Middle frontal gyrus (tissue), 1 donor: Measurements from ENCODE around the gene NCKIPSD.

ENCODE experiments used
- DNase-seq: peaks from one replicate; pipeline ENCODE4 v3.0.0-alpha.2; 2015; ENCODE audit warnings: low spot score; ENCODE audit errors: extremely low spot score

Gene NCKIPSD

DNA sequence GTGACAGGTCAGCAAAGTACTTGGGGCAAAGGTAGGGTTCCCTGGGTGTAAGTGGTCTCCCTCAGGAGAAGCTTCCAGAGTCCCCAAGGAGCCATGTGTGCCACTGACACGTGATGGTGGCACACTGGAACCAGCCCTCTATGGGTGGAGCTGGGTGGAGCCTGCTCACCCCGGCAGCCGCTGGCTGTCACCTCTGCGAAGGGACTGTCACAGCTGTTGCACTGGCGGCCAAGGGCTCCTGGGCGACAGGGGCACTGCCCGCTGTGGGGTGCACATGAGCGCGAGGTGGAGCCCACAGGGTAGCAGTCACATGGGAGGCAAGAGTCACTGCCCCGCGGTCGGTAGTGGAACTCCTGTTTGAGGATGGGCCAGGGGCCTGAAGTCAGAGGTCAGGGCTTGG, 35.0 kb downstream of the NCKIPSD start:
- DNase-seq = no peak

DNA sequence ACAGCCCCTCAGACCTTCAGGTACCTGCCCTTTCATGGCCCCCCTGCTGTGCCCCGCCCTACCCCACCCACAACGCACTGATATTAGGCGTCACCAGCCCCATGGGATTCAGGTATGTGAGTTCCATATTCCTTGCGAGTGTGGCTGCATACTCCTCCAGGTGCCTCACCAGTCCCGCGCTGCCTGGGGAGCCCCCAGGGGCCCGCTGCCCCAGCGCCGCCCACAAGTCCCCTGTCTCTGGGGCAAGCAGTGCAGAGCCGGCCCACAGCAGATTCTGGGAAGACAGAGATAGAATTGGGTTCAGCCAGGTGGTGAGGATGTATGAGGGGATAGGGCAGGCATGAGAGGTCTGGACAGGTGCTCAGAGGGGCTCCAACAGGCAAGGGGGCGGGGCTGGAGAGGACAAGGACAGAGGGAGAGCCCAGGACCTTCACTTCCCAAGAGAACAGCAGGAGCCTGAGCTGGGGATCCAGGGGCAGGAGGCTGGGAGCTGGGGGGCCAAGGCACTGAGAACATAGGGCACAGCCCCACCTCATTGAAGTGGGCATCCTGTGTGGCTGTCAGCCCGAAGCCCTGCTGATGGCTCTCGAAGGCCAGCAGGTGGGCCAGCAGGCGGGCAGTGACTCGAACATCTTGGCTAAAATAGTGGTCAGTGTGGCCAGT, 37.4 kb downstream of the NCKIPSD start:
- DNase-seq = no peak

DNA sequence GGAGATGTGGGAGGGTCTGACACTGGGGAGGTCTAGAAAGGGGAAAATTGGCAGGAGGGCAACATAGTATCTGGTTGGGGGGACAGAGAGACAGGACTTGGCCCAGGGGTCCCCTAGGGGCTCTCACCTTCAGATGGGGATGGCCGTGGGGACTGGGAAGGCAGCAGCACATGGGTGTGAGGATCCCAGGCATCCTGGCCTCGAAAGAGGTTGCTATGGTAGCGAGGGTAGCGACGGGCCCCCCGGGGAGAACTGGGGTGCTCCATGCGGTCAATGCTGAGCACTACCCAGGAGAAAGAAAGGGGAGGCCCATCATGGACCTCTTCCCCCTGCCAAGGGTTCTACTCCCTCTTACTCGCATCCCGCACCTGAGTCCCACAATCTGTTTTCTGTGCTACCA, 38.0 kb downstream of the NCKIPSD start:
- DNase-seq = no peak

DNA sequence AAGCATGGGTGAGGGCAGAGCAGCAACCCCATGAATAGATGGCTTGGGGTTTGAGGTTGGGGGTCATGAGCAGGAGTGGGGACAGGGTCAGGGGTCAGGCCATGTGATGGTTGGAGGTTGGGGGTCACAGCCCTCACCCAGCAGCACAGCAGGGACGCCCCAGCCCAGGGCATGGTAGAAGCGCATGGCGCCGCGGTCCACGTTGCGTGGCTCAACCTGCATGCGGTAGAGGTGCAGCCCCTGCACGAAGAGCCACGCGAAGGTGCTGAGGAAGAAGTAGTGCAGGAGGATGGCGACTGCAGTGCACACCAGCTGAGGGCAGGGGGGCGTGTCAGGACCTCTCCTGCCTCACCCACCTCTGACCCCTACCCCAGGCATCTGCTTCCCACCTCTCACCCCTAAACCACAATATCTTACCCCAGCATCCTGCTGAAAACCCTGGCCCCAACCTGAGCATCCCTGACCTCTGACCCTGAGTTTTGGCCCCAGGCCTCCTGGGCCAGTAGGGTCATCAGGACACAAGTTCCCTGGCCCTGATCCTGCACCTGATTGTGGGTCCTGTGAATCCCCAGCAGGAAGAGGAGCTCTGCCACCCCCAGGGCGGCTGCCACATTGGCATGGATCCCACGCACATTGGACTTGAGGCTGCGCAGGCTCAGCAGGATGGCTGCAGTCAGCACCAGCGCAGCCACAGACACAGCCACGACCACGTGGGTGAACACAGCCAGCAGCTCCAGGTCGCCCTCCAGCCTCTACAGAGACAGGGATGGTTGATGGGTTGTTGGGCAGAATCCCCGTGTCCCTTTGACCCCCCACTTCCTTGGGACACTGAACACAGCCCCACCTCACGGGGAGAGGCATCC, 40.6 kb downstream of the NCKIPSD start:
- no peak for DNase-seq

DNA sequence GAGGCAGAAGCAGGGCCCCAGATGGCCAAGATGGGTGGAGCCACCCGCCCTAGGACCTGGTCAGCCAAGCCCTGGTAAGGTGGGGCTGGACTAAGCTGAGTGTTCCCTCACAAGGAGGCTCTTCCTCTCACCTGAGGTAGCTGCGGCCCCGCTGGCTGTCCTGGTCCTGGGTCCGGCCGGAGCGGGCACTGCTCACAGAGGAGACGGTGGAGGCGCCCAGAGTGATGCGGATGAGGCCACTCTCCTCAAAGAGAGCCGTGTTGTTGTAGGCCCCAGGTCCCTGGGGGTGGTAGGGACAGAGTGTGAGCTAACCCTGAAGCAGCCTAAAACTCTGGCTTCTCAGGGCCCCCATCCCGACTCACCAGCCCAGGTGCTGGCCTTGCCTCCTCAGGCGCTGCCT, 43.1 kb downstream of the NCKIPSD start:
- no peak for DNase-seq

DNA sequence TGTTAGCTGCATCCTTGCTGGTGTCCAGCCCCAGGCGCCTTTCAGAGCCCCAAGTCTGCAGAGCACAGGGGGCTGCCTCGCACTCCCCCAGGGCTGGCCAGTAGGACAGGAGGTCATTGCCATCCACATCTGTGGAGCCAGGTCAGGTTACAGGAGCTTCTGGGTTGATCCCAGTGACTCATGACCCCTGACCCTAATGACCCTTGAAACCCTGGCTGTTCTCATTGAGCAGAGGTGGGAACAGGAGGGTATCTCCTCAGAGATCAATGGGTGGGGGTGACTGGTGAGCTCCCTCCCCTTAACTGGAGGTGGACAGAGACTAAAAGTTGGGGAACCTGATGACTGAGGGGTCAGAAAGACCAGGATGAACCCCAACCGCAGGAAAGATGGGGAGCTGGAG, 44.3 kb downstream of the NCKIPSD start:
- DNase-seq = no peak

DNA sequence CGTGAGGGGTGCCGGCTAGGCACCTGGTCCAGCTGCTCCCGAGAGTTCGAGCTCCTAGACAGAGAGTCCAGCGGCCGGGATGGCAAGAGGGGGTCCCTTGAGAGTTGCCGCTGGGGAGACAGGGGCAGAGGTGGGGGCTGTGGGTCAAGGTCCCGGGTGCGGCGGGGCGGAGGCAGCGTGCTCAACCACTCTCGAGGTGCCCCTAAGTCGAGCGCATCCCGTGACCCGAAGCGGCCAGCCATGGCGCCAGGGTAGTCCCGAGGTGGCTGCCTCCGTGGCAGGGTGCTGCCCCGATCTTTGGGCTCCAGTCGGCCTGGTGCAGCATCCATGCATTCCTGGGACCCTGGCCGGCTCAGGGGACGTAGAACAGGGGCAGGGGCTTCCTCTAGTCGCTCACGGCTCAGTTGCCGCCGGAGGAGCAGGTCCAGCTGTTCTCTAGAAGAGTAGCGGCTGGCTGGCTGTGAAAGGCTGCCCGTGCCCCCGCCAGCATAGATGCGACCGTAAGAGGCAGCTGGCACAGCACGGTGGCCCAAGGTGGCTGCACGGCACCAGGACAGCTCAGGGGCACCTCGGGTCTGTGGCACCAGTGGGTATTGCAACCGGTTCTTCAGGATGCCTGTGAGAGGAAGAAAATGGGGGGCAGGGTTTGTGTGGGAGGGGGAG, 45.6 kb downstream of the NCKIPSD start:
- DNase-seq = no peak

DNA sequence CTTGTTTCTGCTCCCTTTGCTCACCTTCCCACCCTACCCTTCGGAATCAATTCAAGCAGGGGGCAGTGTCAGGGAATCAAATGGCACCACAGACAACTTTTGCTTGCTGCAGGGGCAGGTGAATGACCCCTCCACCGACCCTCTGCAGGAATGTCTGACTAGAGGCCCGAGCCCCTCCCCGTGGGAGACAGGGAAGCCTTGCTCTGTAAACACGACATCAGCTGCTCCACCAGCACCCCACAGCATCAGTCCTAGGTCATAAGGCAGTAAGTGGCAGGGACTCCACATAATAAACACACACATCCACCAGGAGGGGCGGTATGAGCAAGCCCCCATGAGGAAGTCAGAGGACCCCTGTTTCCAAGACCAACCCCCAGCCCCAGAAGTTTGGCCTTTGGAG, 48.4 kb downstream of the NCKIPSD start:
- DNase-seq = no peak

DNA sequence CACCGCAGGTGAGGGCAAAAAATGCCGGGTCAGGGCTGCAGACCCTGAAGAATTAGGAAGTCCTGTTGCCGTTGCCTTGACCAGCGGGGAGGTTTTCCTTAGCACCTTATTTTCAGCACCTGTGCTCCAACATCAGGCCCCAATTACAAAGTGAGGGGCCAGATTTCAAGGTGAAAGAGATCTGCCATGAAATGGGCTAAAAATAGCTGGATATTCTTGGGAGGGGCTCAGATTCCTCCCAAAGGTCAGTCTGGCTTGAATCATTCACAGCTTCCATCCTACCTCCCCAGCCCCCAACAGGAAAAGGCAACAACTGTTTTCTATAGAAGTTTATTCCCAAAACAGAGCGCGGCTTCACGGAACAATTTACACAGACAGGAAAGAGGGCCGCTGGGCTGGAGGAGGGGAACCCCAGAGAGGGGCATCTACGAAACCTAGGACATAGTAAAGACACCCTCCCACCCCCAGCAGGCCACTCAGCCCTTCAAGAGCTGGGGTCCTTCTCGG, 49.5 kb downstream of the NCKIPSD start:
- DNase-seq = no peak

DNA sequence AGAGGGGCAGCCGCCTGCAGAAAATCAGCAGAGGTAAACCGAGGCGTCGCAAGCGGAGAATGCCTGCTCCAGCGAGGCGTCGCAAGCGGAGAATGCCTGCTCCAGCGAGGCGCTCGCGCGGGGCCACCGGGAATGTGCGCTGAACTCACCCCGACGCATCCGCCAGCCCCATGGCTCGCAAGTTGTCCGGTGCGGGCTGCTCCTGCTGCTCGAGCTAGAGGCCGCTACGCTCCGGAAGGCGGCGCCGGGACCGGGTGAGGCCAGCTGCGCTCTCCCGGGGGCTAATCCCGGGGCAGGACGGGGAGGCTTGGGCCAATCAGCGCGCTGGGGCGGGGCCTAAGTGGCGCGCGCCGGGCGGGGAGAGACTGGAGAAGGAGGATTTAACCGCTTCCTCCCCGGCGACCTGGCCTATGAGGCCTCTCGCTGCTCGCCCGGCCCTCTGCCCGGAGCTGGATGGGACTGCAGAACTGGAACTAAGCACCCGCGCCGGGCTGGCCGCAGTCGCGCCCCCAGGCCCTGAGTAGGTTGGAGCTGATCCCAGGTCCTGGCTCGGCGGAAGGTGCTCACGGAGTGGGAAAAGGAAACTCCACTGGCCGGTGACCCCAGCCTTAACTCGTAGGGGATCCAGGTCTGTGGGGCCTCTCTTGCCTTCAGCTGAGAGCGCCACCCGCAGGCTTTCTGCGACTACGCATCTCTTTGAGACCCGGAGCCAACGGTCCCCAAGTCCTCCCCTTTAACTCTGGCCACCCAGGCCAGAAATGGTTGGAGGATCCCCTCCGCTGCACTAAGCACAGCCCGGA, 50.3 kb downstream of the NCKIPSD start, which contains the start of gene SLC26A6:
Gene SLC26A6 (minus strand): TSS at position 240 of the 800 bp plus-strand sequence. CDS start 68 bp downstream, at position 172.
- peak; percentile 92 for DNase-seq

DNA sequence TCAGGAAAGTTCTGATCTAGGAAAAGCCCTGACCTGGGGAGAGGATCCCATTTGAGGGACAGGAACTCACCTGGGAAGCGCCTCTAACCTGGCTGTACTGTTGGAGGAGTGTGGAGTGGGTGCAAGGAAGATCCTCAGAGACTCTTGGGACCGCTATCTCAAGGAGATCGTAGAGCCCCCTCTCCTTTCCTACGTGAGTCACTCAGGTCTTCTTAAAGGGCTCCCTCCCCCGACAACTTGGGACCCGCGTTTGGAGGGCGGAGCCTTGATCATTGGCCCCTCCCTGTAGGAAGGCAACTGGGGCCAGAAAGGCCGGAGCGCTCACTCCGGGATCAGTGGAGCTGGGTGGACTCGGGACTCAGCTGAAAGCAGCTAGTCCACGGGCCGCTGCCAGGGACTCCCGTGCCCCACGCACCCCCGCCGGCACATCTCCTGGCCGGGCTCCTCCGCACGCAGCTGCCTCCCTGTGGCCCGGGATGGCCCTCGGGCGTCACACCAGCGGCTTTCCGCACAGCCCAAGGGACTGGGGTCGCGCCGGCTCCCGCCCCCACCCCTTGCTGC, 51.0 kb downstream of the NCKIPSD start:
- DNase-seq = no peak

DNA sequence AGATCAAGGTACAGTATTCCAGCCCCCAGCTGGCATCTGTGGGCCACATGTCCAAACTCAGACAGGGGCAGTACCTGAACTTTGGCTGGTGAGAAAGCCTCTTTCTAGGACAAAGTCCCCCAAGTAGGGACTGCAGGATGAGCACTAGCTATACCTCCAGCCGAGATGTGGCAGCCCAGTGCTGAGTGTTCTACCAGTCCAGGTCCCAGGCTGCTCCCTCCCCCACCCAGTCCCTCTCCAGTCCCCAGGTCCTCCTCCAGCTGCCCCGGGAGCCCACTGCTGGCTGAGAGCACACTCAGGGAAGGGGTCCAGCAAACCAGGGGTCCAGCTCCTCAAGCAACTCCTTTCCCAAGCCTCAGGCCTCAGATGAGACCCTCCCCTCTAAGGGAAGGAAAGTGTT, 52.0 kb downstream of the NCKIPSD start:
- no peak for DNase-seq

DNA sequence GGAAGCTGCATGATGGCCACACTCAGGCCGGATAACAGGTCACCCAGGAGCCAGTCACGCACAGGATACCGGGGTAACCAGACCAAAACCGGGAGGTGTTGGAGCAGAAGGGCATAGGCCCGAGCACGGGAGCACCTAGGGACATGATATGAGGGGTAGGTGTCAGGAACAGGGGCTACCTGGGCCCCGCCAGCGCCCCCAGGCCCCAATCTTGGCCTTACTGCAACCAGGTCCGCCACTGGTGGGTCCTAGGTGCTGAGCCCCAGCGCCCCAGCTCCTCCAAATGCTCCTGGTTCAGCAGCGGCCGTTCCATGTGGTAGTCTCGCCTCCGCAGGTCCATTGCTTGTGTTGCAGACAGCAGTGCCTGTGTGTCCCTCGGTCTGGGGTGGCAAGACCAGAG, 52.5 kb downstream of the NCKIPSD start:
- no peak for DNase-seq

DNA sequence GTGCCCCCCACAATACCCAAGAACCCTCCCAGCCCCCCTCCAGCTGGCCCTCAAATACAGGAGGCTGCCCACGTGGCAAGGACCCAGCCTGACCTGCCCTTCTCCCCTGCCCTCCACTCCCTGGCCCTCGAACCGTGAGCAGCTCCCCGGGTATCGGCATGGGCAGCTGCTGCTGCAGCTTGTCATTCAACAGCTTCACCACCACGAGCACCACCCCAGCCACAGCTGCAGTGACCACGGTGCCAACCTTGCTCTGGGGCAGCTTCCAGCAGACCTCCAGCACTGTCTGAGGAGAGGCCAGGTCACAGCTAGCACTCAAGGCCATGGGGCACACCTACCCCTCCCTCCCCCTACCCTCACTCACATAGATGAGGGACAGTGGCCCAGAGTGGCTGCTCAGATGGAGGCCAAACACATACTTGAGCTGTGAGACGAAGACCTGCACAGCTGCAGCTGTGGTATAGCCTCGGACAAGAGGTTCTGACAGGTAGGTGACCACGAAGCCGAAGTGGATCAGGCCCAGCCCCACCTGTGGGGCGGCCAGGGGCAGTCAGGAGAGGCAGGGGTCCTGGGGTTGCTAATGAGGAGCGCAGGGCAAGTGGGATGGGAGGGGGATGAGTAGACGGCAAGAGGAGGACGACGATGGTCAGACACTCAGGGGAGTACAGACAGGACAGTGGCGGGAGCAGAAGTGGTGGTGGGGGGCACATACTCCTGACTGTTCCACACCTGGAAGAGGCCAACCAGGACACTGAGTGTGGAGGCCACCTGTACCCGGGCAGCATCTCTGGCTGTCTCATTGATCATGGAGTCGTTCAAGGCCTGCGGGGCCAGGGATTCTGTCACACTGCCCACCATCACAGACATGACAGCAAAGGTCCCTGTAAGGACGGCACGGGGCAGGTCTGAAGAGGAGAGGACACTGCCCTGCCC, 53.9 kb downstream of the NCKIPSD start:
- no peak for DNase-seq

DNA sequence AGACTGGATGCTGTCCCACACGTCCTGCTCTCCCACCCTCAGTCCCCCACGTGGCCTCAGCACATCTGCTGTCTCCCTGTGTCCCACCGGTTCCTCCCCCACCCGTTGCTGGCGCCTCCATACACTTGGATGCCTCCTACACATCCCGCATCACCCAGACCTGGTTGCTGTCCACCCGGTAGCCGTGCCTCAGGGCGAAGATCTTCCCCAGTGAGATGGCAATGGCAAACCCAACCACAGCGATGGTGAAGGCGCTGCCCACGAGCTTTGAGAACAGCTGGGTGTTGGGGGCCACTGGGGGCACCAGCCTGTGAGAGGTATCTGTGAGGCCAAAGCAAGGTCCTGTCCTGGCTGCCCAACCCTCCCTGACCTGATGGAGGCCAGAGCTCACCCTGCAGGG, 54.9 kb downstream of the NCKIPSD start:
- DNase-seq = no peak

DNA sequence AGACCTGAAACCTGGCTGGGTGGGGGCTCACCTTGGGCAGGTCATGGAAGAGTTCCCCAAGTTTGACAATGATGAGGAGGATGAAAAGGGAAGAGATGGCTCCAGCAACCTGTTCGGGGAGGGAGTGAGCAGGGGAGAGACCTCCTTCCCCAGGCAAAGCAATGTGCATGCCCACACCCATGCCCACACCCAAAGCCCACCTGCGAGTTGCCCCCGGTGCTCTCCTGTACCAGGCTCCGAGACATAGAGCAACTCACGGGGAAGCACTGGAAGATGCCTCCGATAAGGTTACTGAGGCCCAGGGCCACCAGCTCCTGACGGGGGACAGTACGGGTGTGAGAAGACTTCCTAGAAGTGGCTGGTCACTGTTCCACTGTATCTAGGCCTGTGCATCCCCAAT, 55.3 kb downstream of the NCKIPSD start:
- no peak for DNase-seq

DNA sequence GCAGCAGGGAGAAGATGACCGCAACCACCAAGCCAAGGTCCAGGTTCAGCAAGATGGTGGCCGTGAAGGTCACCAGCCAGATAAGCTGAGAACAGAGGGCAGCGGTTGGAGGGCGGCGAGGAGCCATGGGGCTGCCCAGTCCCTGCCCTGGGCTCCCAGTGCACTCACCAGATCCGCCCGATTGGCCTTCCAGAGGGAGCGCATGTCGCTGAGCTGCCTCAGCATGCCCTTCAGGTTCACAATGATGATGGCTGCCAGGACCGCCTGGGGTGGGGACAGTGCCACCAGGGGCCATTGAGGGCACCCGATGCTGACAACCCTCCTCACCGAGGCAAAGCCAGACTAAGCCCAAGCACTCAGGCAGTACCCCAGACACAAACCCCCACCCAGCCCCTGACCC, 55.8 kb downstream of the NCKIPSD start:
- DNase-seq = no peak

DNA sequence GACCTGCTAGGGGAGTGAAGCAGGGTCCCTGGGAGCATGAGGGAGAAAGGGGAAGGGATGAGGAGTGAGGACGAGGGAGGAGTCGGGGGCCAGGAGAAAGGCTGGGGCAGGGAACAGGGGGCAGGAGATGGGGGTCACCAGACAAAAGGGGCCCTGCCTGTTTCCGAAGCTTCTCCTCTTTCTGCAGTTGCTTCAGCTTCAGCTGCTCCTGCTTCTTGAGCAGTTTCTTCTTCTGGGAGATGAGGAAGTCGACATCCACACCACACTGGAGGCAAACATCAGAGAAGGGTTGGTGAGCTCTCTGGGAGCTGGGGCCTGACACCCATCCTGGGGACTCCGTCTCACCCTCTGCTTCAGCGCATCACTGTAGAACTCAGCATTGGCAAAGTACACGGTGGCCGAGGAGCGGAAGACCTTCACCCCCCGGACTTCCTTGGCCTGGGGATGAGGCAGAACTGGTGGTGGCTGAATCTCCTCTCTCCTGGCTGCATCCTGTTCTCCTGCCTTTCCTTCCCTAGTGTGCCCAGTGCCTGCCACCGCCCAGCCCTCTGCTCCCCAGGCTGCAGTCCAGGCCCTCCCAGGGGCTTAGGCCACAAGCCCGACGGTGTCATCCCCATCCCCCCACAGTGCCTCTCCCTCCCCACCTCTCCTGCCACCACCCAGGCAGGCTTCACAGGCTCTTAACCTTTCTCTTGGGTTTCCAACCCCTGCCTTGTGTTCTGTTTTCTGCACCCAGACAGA, 57.3 kb downstream of the NCKIPSD start:
- no peak for DNase-seq

DNA sequence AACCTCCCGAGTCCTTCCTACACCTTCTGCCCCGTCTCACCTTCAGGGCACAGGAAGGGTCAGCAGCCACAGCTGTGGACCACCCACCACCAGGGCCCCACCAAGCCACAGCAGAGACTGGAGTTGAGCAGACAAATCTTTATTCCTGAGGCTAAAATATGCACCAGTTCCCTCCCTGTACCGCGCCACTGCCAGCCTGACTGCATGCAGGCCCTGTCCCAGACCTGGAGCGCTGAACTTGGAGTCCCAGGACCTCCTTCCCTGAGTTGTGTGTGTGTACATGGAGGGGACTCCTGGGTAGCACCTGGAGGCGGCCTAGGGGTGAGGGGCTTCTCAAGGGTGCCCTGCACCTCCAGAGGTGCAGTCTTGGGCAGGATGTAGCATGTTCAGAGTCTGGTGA, 60.1 kb downstream of the NCKIPSD start:
- DNase-seq = no peak
